ENCODE data around the gene RESP18. TPM values are rescaled to one million over a fixed set of nuclear protein-coding genes. Genes with fewer than 3 reads are reported as not detected.

Gene RESP18
- not detected for total RNA-seq

DNA sequence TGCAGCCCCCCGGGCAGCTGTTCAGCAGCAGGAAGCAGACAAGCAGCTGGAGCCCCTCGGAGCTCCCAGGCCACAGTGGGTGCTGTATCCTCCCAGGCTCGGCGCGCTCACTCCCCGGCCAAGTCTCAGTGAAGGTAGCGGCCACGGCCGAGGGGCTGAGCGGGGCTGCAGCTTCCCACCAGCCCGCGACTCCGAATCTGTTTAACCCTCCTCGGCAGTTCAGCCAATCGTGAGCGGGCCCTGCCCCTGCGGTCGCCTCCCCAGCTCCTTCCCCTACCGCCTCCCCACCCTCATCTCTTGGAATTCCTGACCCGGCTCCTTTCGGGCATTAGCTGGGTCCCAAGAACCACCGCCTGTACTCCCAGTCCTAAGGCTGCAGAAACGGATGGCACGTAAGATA, at the start of gene RESP18:
Gene RESP18 (minus strand): TSS at position 203 of the 400 bp plus-strand sequence.
- ChIA-PET POLR2A (no interaction called here), CTCF (no interaction called here)
- intact Hi-C loops (cut with micrococcal nuclease) = no loop called here
- Mint-ChIP-seq H3K4me3 (no peak within 1 kb of the TSS), H3K4me1 (ENCODE audit: low read depth) (no peaks in the 10 kb centered on the region), H3K27me3 (peaks cover 48% of the 10 kb centered on the region), H3K27ac (no peak within 1 kb of the TSS), H3K36me3 (peaks cover 4% of the 10 kb centered on the region), H3K9me3 (peaks cover 11% of the 10 kb centered on the region)
- no peak for DNase-seq

DNA sequence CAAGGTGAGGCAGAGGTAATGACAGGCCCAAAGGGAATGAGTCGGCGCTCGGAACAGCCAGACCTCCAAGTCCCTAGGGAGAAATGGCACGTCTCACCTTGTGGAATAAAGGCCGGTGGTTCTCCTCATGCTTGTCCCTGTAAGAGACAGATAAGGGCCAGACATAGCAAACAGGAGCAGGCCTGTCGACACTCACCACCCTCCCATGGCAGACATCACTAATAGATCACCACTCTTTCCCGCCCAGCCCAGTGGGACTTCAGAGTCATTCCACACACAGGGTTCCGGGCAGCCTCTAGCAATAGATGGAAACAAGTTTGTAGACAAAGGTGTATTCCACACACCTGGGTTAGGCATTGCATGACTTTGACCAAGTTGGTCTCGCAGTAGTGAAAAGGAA, 48.9 kb upstream of the RESP18 start:
- ChIA-PET CTCF (no interaction called here), POLR2A (no interaction called here)
- no peak for DNase-seq
- Mint-ChIP-seq H3K36me3 (peaks cover 40% of the 10 kb centered on the region), H3K27me3 (no peaks in the 10 kb centered on the region), H3K4me3 (no peak overlapping the region), H3K9me3 (no peaks in the 10 kb centered on the region), H3K4me1 (ENCODE audit: low read depth) (peaks cover 4% of the 10 kb centered on the region), H3K27ac (no peak overlapping the region)
- intact Hi-C loops (cut with micrococcal nuclease) = no loop called here

DNA sequence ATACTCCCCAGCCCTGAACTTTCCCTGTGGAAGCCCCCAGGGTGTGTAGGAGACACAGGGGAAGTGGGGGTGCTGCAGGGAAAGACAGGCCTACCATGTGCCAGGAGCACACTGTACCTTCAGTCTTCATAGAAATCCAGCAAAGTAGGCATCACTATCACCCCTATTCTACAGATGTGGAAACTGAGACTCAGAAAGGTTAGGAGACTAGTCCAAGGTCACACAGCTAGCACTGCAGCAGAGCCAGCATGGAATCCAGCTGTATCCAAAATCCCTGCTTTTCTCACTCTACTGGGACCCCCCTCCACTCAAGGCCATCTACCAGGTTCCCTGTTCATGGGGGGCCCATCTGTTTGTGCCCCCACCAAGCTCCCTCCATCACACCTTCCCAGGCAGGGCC, 48.4 kb upstream of the RESP18 start:
- Mint-ChIP-seq H3K4me1 (ENCODE audit: low read depth) (peaks cover under 1% of the 10 kb centered on the region), H3K4me3 (no peak overlapping the region), H3K27ac (no peak overlapping the region), H3K9me3 (no peaks in the 10 kb centered on the region), H3K27me3 (no peaks in the 10 kb centered on the region), H3K36me3 (peaks cover 36% of the 10 kb centered on the region)
- intact Hi-C loops (cut with micrococcal nuclease) = no loop called here
- no peak for DNase-seq
- ChIA-PET POLR2A (no interaction called here), CTCF (no interaction called here)

DNA sequence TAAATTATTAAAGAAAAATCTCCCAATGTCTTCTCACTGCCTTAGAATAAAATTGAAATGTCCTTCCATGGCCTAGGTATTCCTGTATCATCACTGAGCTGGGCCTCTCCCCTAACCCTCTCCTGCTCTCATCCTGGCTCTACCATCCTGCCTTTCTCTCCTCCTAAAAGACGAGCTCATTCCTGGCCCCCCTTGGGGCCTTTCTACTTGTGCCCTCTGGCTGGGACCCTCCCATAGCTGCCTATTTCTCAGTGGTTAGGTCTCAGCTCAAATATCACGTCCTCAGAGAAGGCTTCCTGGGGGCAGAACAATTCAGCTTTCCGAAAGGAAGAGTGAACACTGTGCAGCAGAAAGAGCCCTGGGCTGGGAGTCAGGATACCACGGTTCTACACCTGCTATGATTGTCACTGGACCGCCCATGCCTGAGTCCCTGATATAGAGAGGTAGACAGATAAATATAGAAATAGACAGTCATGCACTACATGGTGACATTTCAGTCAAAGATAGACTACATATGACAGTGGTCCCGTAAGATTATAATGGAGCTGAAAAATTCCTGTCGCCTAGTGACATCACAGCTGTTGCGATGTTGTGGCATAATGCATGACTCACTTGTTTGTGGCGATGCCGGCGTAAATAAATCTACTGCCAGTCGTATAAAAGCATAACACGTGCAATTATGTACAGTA, 45.8 kb upstream of the RESP18 start:
- Mint-ChIP-seq H3K36me3 (peaks cover 36% of the 10 kb centered on the region), H3K27me3 (no peaks in the 10 kb centered on the region), H3K4me3 (no peak overlapping the region), H3K4me1 (ENCODE audit: low read depth) (no peaks in the 10 kb centered on the region), H3K27ac (no peak overlapping the region), H3K9me3 (no peaks in the 10 kb centered on the region)
- POLR2A ChIA-PET = interaction anchor here (1.2 kb wide), 1 partner anchor 9 kb away, joined by 3 read pairs; the partner anchor contains the start of gene DNPEP
- intact Hi-C loops (cut with micrococcal nuclease) = no loop called here
- DNase-seq = no peak
- CTCF ChIA-PET = interaction anchor here (1.1 kb wide), 1 partner anchor 83 kb away, joined by 3 read pairs; no protein-coding TSS in a partner anchor

DNA sequence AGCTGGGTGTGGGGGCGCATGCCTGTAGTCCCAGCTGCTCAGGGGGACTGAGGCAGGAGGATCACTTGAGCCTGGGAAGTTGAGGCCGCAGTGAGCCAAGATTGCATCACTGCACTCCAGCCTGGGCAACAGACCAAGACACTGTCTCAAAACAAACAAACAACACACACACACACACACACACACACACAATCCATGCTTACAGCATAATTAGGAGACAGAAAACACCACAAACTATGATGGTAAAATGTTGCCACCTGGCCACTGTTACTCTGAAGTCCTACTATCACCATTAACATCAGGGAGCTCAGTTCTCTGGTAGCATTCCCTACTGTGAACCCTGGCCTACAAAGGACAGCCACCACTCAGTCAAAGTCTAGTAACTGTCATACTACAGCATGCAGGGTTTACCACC, 36.9 kb upstream of the RESP18 start:
- intact Hi-C loops (cut with micrococcal nuclease) = no loop called here
- peaks cover 15% of the 10 kb centered on the region for H3K36me3 Mint-ChIP-seq
- no peak overlapping the region for H3K4me3 Mint-ChIP-seq
- H3K4me1 Mint-ChIP-seq (ENCODE audit: low read depth) = no peaks in the 10 kb centered on the region
- no peaks in the 10 kb centered on the region for H3K27me3 Mint-ChIP-seq
- DNase-seq = no peak
- ChIA-PET CTCF (no interaction called here), POLR2A (no interaction called here)
- H3K9me3 Mint-ChIP-seq = no peaks in the 10 kb centered on the region
- no peak overlapping the region for H3K27ac Mint-ChIP-seq

DNA sequence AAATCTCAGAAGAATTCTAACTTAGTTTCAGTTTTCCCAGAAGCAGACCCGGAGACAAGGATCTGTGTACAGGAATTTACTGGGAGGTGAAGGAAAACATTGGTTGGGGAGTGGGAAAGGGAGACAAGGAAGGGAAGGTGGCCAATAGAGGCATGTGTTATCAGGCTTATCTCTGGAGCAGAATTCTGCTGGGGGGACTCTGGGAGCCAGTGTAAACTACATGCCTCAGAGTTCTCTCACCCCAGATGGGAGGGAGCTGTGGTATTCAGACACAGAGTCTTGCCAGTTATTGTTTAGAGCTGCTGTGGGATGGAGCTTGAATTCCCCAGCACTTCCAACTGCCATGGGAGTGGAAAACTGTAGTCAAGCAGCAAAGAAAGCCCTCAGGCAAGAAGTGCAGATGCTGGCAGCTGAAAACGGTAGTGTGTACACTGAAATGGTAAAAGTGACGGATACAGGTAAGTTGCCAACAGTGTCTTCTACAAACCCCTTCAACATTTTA, 36.2 kb upstream of the RESP18 start:
- Mint-ChIP-seq H3K27ac (no peak overlapping the region), H3K27me3 (no peaks in the 10 kb centered on the region), H3K9me3 (no peaks in the 10 kb centered on the region), H3K36me3 (peaks cover 8% of the 10 kb centered on the region), H3K4me3 (no peak overlapping the region), H3K4me1 (ENCODE audit: low read depth) (no peaks in the 10 kb centered on the region)
- CTCF ChIA-PET = no interaction called here
- no peak for DNase-seq
- intact Hi-C loops (cut with micrococcal nuclease) = no loop called here
- POLR2A ChIA-PET = no interaction called here

DNA sequence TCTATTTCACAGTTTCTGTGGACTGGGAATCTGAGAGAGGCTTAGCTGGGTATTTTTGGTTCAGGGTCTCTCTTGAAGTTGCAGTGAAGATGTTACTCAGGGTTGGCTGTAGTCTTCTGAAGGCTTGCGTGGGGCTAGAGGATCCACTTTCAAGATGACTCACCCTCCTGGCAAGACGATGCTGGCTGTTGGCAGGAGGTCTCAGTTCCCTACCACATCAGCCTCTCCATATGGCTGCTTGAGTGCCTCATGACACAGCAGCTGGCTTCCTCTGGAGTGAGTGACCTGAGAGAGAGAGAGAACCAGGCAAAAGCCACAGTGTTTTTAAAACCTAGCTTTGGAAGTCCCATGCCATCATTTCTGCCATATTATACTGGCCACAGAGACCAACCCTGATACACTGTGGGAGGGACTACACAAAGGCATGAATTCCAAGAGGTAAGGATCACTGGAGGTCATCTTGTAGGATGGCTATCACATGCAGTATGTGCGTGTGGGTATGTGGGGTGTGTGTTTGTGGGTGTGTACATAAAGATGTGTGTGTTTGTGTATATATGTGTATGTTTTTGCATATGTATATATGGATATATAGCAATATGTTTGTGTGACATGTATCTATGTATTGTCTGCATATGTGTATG, 30.1 kb upstream of the RESP18 start:
- Mint-ChIP-seq H3K36me3 (peaks cover 2% of the 10 kb centered on the region), H3K9me3 (no peaks in the 10 kb centered on the region), H3K27ac (no peak overlapping the region), H3K4me3 (no peak overlapping the region), H3K27me3 (peaks cover 14% of the 10 kb centered on the region), H3K4me1 (ENCODE audit: low read depth) (peaks cover 8% of the 10 kb centered on the region)
- ChIA-PET CTCF (interaction anchor here (1.6 kb wide), 1 partner anchor 68 kb away, joined by 4 read pairs; no protein-coding TSS in a partner anchor), POLR2A (no interaction called here)
- DNase-seq = peak; percentile 28
- intact Hi-C loops (cut with micrococcal nuclease) = no loop called here

DNA sequence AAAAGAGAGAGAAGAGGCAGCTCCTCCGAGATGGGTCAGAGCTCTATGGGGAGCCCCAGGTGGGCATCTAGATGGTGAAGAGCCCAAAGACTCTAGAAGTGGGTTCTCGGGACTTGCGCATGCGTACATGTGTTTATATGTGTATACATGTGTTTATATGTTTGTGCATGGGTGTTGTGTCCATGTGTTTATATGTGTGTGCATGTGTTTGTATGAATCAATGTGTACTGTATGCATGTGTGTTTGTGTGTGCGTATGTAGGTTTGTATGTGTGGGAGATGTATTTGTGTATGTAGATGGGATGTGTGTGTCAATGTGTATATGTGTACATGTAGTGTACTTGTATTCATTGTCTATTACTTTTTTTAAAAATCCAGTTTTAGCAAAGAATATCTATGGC, 29.5 kb upstream of the RESP18 start:
- H3K4me3 Mint-ChIP-seq = no peak overlapping the region
- intact Hi-C loops (cut with micrococcal nuclease) = no loop called here
- peaks cover 8% of the 10 kb centered on the region for H3K4me1 Mint-ChIP-seq (ENCODE audit: low read depth)
- no peaks in the 10 kb centered on the region for H3K9me3 Mint-ChIP-seq
- ChIA-PET POLR2A (no interaction called here), CTCF (interaction anchor here (1.6 kb wide), 1 partner anchor 67 kb away, joined by 4 read pairs; no protein-coding TSS in a partner anchor)
- H3K36me3 Mint-ChIP-seq = peaks cover 2% of the 10 kb centered on the region
- no peak overlapping the region for H3K27ac Mint-ChIP-seq
- DNase-seq = no peak
- H3K27me3 Mint-ChIP-seq = peaks cover 15% of the 10 kb centered on the region

DNA sequence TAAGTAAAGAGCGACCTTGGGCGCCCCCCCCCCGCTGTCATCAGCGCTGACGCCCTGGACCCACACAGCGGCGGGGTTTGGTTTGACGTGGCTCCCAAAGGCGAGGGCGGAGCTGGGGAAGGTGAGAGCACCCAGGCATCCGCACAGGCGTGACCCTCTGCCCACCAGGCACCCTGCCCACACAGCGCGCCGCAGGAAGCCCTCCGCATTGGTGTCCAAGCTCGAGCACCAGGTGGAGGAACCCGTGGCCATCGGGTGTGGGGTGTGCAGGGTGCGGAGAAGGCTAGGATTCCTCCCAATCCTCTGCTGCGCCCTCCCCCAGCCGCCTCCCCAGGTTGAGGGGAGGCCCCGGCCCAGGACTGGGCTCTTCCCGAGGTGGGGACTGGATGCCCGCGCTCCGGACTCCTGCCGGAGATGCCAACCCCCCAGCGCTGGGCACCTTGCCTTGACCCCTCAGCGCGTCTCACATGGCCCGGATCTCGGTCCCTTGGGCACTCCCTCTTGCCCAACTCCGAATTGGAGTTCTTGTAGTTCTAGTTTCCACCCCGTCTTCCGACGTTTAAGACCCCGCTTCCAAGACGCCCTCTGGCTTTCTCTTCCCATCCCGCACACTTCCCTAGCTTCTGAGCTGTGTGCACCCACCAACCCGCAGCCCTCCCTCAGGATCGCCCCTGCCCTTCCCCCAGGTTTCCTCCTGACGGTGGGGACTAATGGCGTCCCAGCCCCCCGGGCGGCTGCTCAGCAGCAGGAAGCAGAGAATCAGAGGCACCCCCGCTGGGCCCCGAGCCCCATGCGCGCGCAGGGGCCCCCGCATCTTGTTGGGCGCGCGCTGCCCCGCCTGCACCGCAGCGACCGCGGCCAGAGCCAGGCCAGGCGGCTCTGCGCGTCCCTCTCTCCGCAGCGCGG, 25.9 kb upstream of the RESP18 start:
- no peak overlapping the region for H3K4me3 Mint-ChIP-seq
- DNase-seq = peak; percentile 28
- ChIA-PET CTCF (interaction anchor here (0.7 kb wide), 1 partner anchor 41 kb away, joined by 4 read pairs; no protein-coding TSS in a partner anchor), POLR2A (no interaction called here)
- peaks cover 34% of the 10 kb centered on the region for H3K27me3 Mint-ChIP-seq
- peaks cover 8% of the 10 kb centered on the region for H3K4me1 Mint-ChIP-seq (ENCODE audit: low read depth)
- H3K9me3 Mint-ChIP-seq = no peaks in the 10 kb centered on the region
- H3K36me3 Mint-ChIP-seq = peaks cover 2% of the 10 kb centered on the region
- H3K27ac Mint-ChIP-seq = no peak overlapping the region
- intact Hi-C loops (cut with micrococcal nuclease) = no loop called here

DNA sequence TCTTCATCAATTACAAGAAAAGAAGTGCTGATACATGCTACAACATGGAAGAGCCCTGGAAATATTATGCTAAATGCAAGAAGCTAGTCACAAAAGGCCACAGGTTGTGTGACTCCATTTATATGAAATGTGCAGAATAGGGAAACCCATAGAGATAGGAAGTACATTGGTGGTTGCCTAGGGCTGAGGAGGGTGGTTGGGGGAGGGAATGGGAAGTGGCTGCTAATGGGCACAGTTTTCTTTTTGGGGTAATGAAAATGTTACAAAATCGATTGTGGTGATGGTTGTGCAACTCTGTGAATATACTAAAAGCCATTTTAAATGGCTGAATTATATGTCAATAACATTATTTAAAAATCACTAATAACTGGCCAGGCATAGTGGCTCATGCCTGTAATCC, 24.3 kb upstream of the RESP18 start:
- Mint-ChIP-seq H3K4me3 (no peak overlapping the region), H3K9me3 (no peaks in the 10 kb centered on the region), H3K4me1 (ENCODE audit: low read depth) (peaks cover 3% of the 10 kb centered on the region), H3K36me3 (no peaks in the 10 kb centered on the region), H3K27me3 (peaks cover 34% of the 10 kb centered on the region), H3K27ac (no peak overlapping the region)
- POLR2A ChIA-PET = no interaction called here
- intact Hi-C loops (cut with micrococcal nuclease) = no loop called here
- CTCF ChIA-PET = interaction anchor here (0.6 to 0.7 kb wide), 2 partner anchors 57 to 185 kb away, joined by 3 read pairs; no protein-coding TSS in a partner anchor
- DNase-seq = no peak

DNA sequence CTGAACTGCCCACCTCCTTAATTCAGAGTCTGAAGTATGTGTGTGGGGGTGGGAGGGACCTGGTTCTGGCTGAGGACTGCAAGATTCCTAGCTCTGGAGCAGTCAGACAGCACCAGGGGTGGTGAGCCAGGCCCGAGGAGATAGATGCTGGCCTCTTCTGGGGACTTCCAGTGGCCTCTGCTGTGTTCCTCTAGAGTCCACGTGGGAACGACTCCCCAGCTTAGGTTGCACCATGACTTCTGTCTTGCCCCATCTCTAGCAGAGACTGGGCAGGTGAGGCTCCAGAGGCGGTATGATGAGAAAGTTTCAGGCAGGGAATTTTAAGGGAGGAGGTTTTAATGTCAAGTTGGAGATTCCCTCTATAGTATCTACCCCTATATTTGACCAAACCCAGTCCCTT, 22.0 kb upstream of the RESP18 start:
- DNase-seq = no peak
- H3K36me3 Mint-ChIP-seq = no peaks in the 10 kb centered on the region
- H3K9me3 Mint-ChIP-seq = no peaks in the 10 kb centered on the region
- intact Hi-C loops (cut with micrococcal nuclease) = no loop called here
- no peak overlapping the region for H3K4me3 Mint-ChIP-seq
- ChIA-PET POLR2A (no interaction called here), CTCF (interaction anchor here (1.2 kb wide), 1 partner anchor 59 kb away, joined by 3 read pairs; no protein-coding TSS in a partner anchor)
- H3K27ac Mint-ChIP-seq = no peak overlapping the region
- peaks cover 31% of the 10 kb centered on the region for H3K27me3 Mint-ChIP-seq
- peaks cover 3% of the 10 kb centered on the region for H3K4me1 Mint-ChIP-seq (ENCODE audit: low read depth)

DNA sequence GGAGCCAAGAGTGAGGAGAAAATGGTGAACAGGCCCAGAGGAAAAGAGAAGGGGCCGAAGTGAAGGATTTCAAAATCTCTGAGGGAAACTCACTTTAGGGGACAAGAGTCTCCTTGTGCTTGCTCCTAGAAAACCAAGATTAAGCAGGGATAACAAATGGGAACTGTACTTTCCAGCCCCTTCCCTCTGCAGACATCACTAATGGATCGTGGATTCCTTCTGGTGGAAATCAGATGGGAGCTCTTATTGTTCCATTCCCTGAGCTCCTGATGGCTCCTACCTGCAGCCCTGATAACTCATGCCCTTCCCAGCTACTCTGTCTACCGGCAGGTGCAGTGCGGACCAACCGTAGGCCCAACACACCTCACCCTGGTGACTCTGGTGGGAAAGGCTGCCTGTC, 20.6 kb upstream of the RESP18 start:
- Mint-ChIP-seq H3K27me3 (peaks cover 29% of the 10 kb centered on the region), H3K36me3 (no peaks in the 10 kb centered on the region), H3K9me3 (no peaks in the 10 kb centered on the region), H3K4me1 (ENCODE audit: low read depth) (no peaks in the 10 kb centered on the region), H3K4me3 (no peak overlapping the region), H3K27ac (no peak overlapping the region)
- DNase-seq = no peak
- intact Hi-C loops (cut with micrococcal nuclease) = no loop called here
- POLR2A ChIA-PET = no interaction called here
- CTCF ChIA-PET = interaction anchor here (0.6 to 1.9 kb wide), 4 partner anchors 58 to 196 kb away, joined by 3 to 7 read pairs (median 4); no protein-coding TSS in a partner anchor

All from activated CD4-positive, alpha-beta memory T cell treated with anti-CD3 and anti-CD28 coated beads for 36 hours (primary cell).